Activated CD8-positive, alpha-beta memory T cell treated with anti-CD3 and anti-CD28 coated beads, Interleukin-2, amount 10 ng/mL, durations not matched to agents 7 days and 5 days (primary cell): ENCODE results near the gene OR2G6. TPM values are rescaled to one million over a fixed set of nuclear protein-coding genes. Genes with fewer than 3 reads are reported as not detected.
"Not testable (repeated sequence)": the region's sequence is repeated elsewhere in the genome, so short reads cannot be mapped to it uniquely, and the experiment has no call there.

Experiments used
- ATAC-seq: fragments of 150-1000 bp; cut with Tn5 transposase; one replicate; pipeline ENCODE4 v1.10.0; 2021; ENCODE audit warnings: moderate library complexity
- CTCF ChIA-PET: fragments of 350-600 bp; sonication (Branson Sonifier 250); formaldehyde crosslinking; loops from one replicate; lab custom pipeline; 2021; ENCODE audit warnings: antibody characterized with exemption; lab: Charles Lee
- DNase-seq: peaks from one replicate; pipeline ENCODE4 v3.0.0-alpha.2; 2020
- H3K27ac Mint-ChIP-seq: one replicate; pipeline ENCODE4 v1.8.0; 2021; ENCODE audit warnings: mild to moderate bottlenecking, mixed read lengths
- H3K27me3 Mint-ChIP-seq: one replicate; pipeline ENCODE4 v1.8.0; 2021; ENCODE audit warnings: mixed read lengths
- H3K36me3 Mint-ChIP-seq: one replicate; pipeline ENCODE4 v1.8.0; 2021; ENCODE audit warnings: mild to moderate bottlenecking, mixed read lengths
- H3K4me1 Mint-ChIP-seq: one replicate; pipeline ENCODE4 v1.8.0; 2021; ENCODE audit warnings: mixed read lengths
- H3K4me3 Mint-ChIP-seq: one replicate; pipeline ENCODE4 v1.8.0; 2021; ENCODE audit warnings: mild to moderate bottlenecking, moderate library complexity, mixed read lengths
- H3K9me3 Mint-ChIP-seq: one replicate; pipeline ENCODE4 v1.8.0; 2022; ENCODE audit warnings: low read depth, mixed read lengths
- total RNA-seq, 2 experiments: library from RNA; stranded (reverse); gene quantifications; one replicate each; pipeline ENCODE4 v1.2.3, GENCODE V29; 2021

OR2G6 gene
- not detected for total RNA-seq

- H3K4me1 Mint-ChIP-seq, CTCF ChIA-PET, H3K27me3 Mint-ChIP-seq, H3K4me3 Mint-ChIP-seq, ATAC-seq, H3K9me3 Mint-ChIP-seq, H3K36me3 Mint-ChIP-seq, H3K27ac Mint-ChIP-seq, DNase-seq: not testable (repeated sequence)
Observed at GRCh38 chr1:248507773-248508172, at the start of gene OR2G6. TSS of gene OR2G6 (plus strand) at chr1:248508073. CDS start at chr1:248521647, 13,574 bp downstream.

GRCh38 chr1:248459117-248459516, 48.8 kb upstream of the OR2G6 start:
- CTCF ChIA-PET, H3K4me3 Mint-ChIP-seq, H3K27me3 Mint-ChIP-seq, H3K36me3 Mint-ChIP-seq, H3K4me1 Mint-ChIP-seq, H3K27ac Mint-ChIP-seq, H3K9me3 Mint-ChIP-seq, ATAC-seq, DNase-seq: not testable (repeated sequence)

GRCh38 chr1:248471154-248471553, 36.7 kb upstream of the OR2G6 start:
- no peaks in the 10 kb centered on the region for H3K4me1 Mint-ChIP-seq
- no peak for DNase-seq
- no peak overlapping the region for H3K27ac Mint-ChIP-seq
- CTCF ChIA-PET, result no interaction called here
- no peak for ATAC-seq
- no peaks in the 10 kb centered on the region for H3K36me3 Mint-ChIP-seq
- H3K9me3 Mint-ChIP-seq, result no peaks in the 10 kb centered on the region
- no peaks in the 10 kb centered on the region for H3K27me3 Mint-ChIP-seq
- H3K4me3 Mint-ChIP-seq, result no peak overlapping the region

GRCh38 chr1:248472111-248472510, 35.8 kb upstream of the OR2G6 start:
- ATAC-seq, DNase-seq, H3K9me3 Mint-ChIP-seq, CTCF ChIA-PET, H3K36me3 Mint-ChIP-seq, H3K4me3 Mint-ChIP-seq, H3K4me1 Mint-ChIP-seq, H3K27ac Mint-ChIP-seq, H3K27me3 Mint-ChIP-seq: not testable (repeated sequence)

- H3K27me3 Mint-ChIP-seq, CTCF ChIA-PET, ATAC-seq, H3K27ac Mint-ChIP-seq, H3K36me3 Mint-ChIP-seq, H3K4me3 Mint-ChIP-seq, DNase-seq, H3K4me1 Mint-ChIP-seq, H3K9me3 Mint-ChIP-seq: not testable (repeated sequence)
Observed at GRCh38 chr1:248473051-248473450, 34.8 kb upstream of the OR2G6 start, which contains the start of gene OR2T3. TSS of gene OR2T3 (plus strand) at chr1:248473351. CDS start at chr1:248473351, 0 bp downstream.

GRCh38 chr1:248475660-248476059, 32.2 kb upstream of the OR2G6 start:
- ATAC-seq, H3K27ac Mint-ChIP-seq, H3K9me3 Mint-ChIP-seq, DNase-seq, H3K27me3 Mint-ChIP-seq, H3K36me3 Mint-ChIP-seq, CTCF ChIA-PET, H3K4me3 Mint-ChIP-seq, H3K4me1 Mint-ChIP-seq: not testable (repeated sequence)

- DNase-seq (peak; percentile 56), ATAC-seq (peak; percentile 88)
- H3K4me1 Mint-ChIP-seq, H3K27me3 Mint-ChIP-seq, CTCF ChIA-PET, H3K36me3 Mint-ChIP-seq, H3K9me3 Mint-ChIP-seq: not testable (repeated sequence)
- Mint-ChIP-seq H3K4me3 (peak overlapping the region; percentile 76), H3K27ac (peak overlapping the region; percentile 83)
Observed at GRCh38 chr1:248481686-248482579, 25.9 kb upstream of the OR2G6 start.

- CTCF ChIA-PET, DNase-seq, H3K27me3 Mint-ChIP-seq, H3K36me3 Mint-ChIP-seq, H3K4me3 Mint-ChIP-seq, H3K9me3 Mint-ChIP-seq, H3K4me1 Mint-ChIP-seq, ATAC-seq, H3K27ac Mint-ChIP-seq: not testable (repeated sequence)
Observed at GRCh38 chr1:248488289-248488688, 19.6 kb upstream of the OR2G6 start, which contains the start of gene OR2T5. TSS of gene OR2T5 (plus strand) at chr1:248488589. CDS start at chr1:248488589, 0 bp downstream.

GRCh38 chr1:248496661-248497060, 11.2 kb upstream of the OR2G6 start:
- H3K4me3 Mint-ChIP-seq, H3K4me1 Mint-ChIP-seq, CTCF ChIA-PET, H3K9me3 Mint-ChIP-seq, H3K27ac Mint-ChIP-seq, ATAC-seq, DNase-seq, H3K27me3 Mint-ChIP-seq, H3K36me3 Mint-ChIP-seq: not testable (repeated sequence)

- H3K36me3 Mint-ChIP-seq, CTCF ChIA-PET, H3K9me3 Mint-ChIP-seq, H3K27ac Mint-ChIP-seq, H3K4me3 Mint-ChIP-seq, DNase-seq, H3K27me3 Mint-ChIP-seq, ATAC-seq, H3K4me1 Mint-ChIP-seq: not testable (repeated sequence)
Observed at GRCh38 chr1:248500305-248501035, 7.4 kb upstream of the OR2G6 start.

GRCh38 chr1:248510217-248510616, 2.3 kb downstream of the OR2G6 start:
- H3K9me3 Mint-ChIP-seq, CTCF ChIA-PET, H3K27ac Mint-ChIP-seq, H3K27me3 Mint-ChIP-seq, H3K36me3 Mint-ChIP-seq, DNase-seq, H3K4me3 Mint-ChIP-seq, H3K4me1 Mint-ChIP-seq, ATAC-seq: not testable (repeated sequence)

- CTCF ChIA-PET, result interaction anchor here (1.2 kb wide), 1 partner anchor 54 kb away, joined by 3 read pairs; no protein-coding TSS in a partner anchor
- no peak for ATAC-seq
- H3K4me3 Mint-ChIP-seq, result no peak overlapping the region
Observed at GRCh38 chr1:248521856-248522255, 14.0 kb downstream of the OR2G6 start.

GRCh38 chr1:248537449-248537848, 29.6 kb downstream of the OR2G6 start:
- CTCF ChIA-PET, H3K36me3 Mint-ChIP-seq, ATAC-seq, H3K27me3 Mint-ChIP-seq, H3K4me3 Mint-ChIP-seq, H3K4me1 Mint-ChIP-seq, H3K27ac Mint-ChIP-seq, H3K9me3 Mint-ChIP-seq, DNase-seq: not testable (repeated sequence)

More at GRCh38 chr1:248521856-248522255, 14.0 kb downstream of the OR2G6 start:
- DNase-seq, result no peak
- Mint-ChIP-seq H3K9me3 (no peaks in the 10 kb centered on the region), H3K36me3 (no peaks in the 10 kb centered on the region), H3K27me3 (no peaks in the 10 kb centered on the region), H3K27ac (no peak overlapping the region), H3K4me1 (no peaks in the 10 kb centered on the region)
